SK-N-SH (cell line): ENCODE results near the gene SCYGR7. TPM values are rescaled to one million over a fixed set of nuclear protein-coding genes. Genes with fewer than 3 reads are reported as not detected.
"Not testable (repeated sequence)": the region's sequence is repeated elsewhere in the genome, so short reads cannot be mapped to it uniquely, and the experiment has no call there.

Source experiments
- CTCF ChIA-PET: fragments of 300-600, 350-600 bp; formaldehyde crosslinking; extraction: SDS; loops from one replicate; lab custom pipeline; 2021; lab: Yijun Ruan, JAX
- POLR2A ChIA-PET: fragments of 350-600 bp; sonication (Branson Sonifier 250); formaldehyde crosslinking; extraction: SDS; loops from one replicate; lab custom pipeline; 2020; ENCODE audit warnings: antibody characterized with exemption, inconsistent platforms; lab: Yijun Ruan, JAX
- DNase-seq: peaks from one replicate; pipeline ENCODE4 v3.0.0; 2012
- H2AFZ ChIP-seq: fragments of 200-600 bp; sonication (generic); 2 replicates; pipeline ENCODE4 v1.8.1; 2016; ENCODE audit warnings: antibody characterized with exemption, mild to moderate bottlenecking, low read depth
- H3F3A ChIP-seq: fragments of 200-600 bp; sonication (generic); replicated peaks from 2 replicates; pipeline ENCODE3; 2016; ENCODE audit warnings: antibody characterized with exemption, mild to moderate bottlenecking; ENCODE audit not compliant: insufficient read depth
- H3K27ac ChIP-seq, 2 experiments: fragments of 200-500 bp in 1 of 2; fragments of 200-600 bp in 1 of 2; sonication (Bioruptor generic) in 1 of 2; sonication (generic), shearing (Covaris generic) in 1 of 2; 2 replicates each; pipeline versions ENCODE4 v1.5.1 to v1.6.1; 2014 to 2016; ENCODE audit warnings: low read depth in 2 of 2, inconsistent platforms in 1 of 2, low read length in 1 of 2, mild to moderate bottlenecking in 1 of 2, mixed read lengths in 1 of 2
- H3K27me3 ChIP-seq: fragments of 200-600 bp; sonication (generic), shearing (Covaris generic); 2 replicates; pipeline ENCODE4 v1.6.1; 2016; ENCODE audit warnings: mixed run types; ENCODE audit not compliant: insufficient read depth
- H3K36me3 ChIP-seq, 2 experiments: fragments of 200-500 bp in 1 of 2; fragments of 200-600 bp in 1 of 2; sonication (Bioruptor generic) in 1 of 2; sonication (generic) in 1 of 2; replicated peaks in 1 of 2; 2 replicates each; pipeline versions ENCODE3 to v1.5.1; 2014 to 2016; ENCODE audit warnings: low read length in 1 of 2, mild to moderate bottlenecking in 1 of 2; ENCODE audit not compliant: insufficient read depth in 2 of 2, control insufficient read depth in 1 of 2
- H3K4me1 ChIP-seq, 2 experiments: fragments of 200-500 bp in 1 of 2; fragments of 200-600 bp in 1 of 2; sonication (Bioruptor generic) in 1 of 2; sonication (generic), shearing (Covaris generic) in 1 of 2; 2 replicates each; pipeline versions ENCODE4 v1.5.1 to v1.6.1; 2014 to 2016; ENCODE audit warnings: low read depth in 1 of 2, low read length in 1 of 2, mixed run types in 1 of 2; ENCODE audit not compliant: insufficient read depth in 2 of 2, control insufficient read depth in 1 of 2
- H3K4me2 ChIP-seq: fragments of 200-600 bp; sonication (generic), shearing (Covaris generic); 2 replicates; pipeline ENCODE4 v1.6.1; 2017; ENCODE audit warnings: mixed run types
- H3K4me3 ChIP-seq, 2 experiments: fragments of 200-500 bp in 1 of 2; fragments of 200-600 bp in 1 of 2; sonication (Bioruptor generic) in 1 of 2; sonication (generic), shearing (Covaris generic) in 1 of 2; 2 replicates each; pipeline versions ENCODE4 v1.5.1 to v1.8.1; 2014 to 2016; ENCODE audit warnings: low read depth in 2 of 2, inconsistent platforms in 1 of 2, low read length in 1 of 2, mild to moderate bottlenecking in 1 of 2, mixed read lengths in 1 of 2, moderate library complexity in 1 of 2
- H3K79me2 ChIP-seq: fragments of 200-600 bp; sonication (generic); 2 replicates; pipeline ENCODE4 v1.8.1; 2017; ENCODE audit warnings: mild to moderate bottlenecking; ENCODE audit not compliant: insufficient read depth
- H3K9ac ChIP-seq: fragments of 200-600 bp; sonication (generic); 2 replicates; pipeline ENCODE4 v1.6.1; 2017; ENCODE audit warnings: mixed run types
- H3K9me2 ChIP-seq: fragments of 200-600 bp; sonication (generic); 2 replicates; pipeline ENCODE4 v1.6.1; 2017; ENCODE audit warnings: mixed run types
- H3K9me3 ChIP-seq: fragments of 200-600 bp; sonication (generic); 2 replicates; pipeline ENCODE4 v1.6.1; 2017; ENCODE audit warnings: mixed run types, mild to moderate bottlenecking, moderate library complexity
- H4K20me1 ChIP-seq: fragments of 200-600 bp; sonication (generic); 2 replicates; pipeline ENCODE4 v1.6.1; 2017; ENCODE audit warnings: mild to moderate bottlenecking, mixed run types; ENCODE audit not compliant: insufficient read depth
- CHD2 ChIP-seq: fragments of 150-350 bp; IDR thresholded peaks from 2 replicates; pipeline ENCODE4 v1.6.1; 2018; ENCODE audit warnings: low read length; ENCODE audit not compliant: partially characterized antibody
- ELF1 ChIP-seq: IDR thresholded peaks from 2 replicates; pipeline ENCODE4 v1.4.0; 2012
- EP300 ChIP-seq, 2 experiments: IDR thresholded peaks; 2 replicates each; pipeline versions ENCODE4 v1.4.0 to v1.6.1; 2012; ENCODE audit warnings: borderline replicate concordance in 1 of 2, low read depth in 1 of 2, low read length in 1 of 2
- EZH2phosphoT487 ChIP-seq: fragments of 200-600 bp; sonication (generic); IDR thresholded peaks from 2 replicates; pipeline ENCODE4 v1.6.1; 2017; ENCODE audit warnings: low read depth, mixed run types, mild to moderate bottlenecking, antibody characterized with exemption, moderate library complexity, borderline replicate concordance
- FOSL2 ChIP-seq: IDR thresholded peaks from 2 replicates; pipeline ENCODE4 v1.4.0; 2012; ENCODE audit warnings: low read depth, mild to moderate bottlenecking, moderate library complexity, borderline replicate concordance
- GATA2 ChIP-seq: sonication (generic); formaldehyde crosslinking; IDR thresholded peaks from 2 replicates; pipeline ENCODE4 v1.5.0; 2020; ENCODE audit warnings: mild to moderate bottlenecking, missing genetic modification reagents
- NRF1 ChIP-seq: IDR thresholded peaks from 2 replicates; pipeline ENCODE4 v1.6.1; 2012; ENCODE audit warnings: low read depth, mild to moderate bottlenecking, low read length
- RCOR1 ChIP-seq: fragments of 150-350 bp; IDR thresholded peaks from 2 replicates; pipeline ENCODE4 v1.6.1; 2017; ENCODE audit warnings: antibody characterized with exemption, low read length
- TAF1 ChIP-seq: IDR thresholded peaks from 2 replicates; pipeline ENCODE4 v1.6.1; 2012; ENCODE audit warnings: low read depth, mild to moderate bottlenecking, low read length, moderate library complexity, borderline replicate concordance
- YY1 ChIP-seq: IDR thresholded peaks from 2 replicates; pipeline ENCODE4 v1.4.0; 2012; ENCODE audit warnings: low read depth, mild to moderate bottlenecking
- WGBS: methylation state at CpG from one replicate; pipeline ENCODE4 v1.1.6; 2017; ENCODE audit warnings: low lambda C conversion rate; 5-methylcytosine and 5-hydroxymethylcytosine counted together
- polyA plus RNA-seq, 3 experiments: library from polyadenylated mRNA; depleted of rRNA; stranded (reverse); fragments of >200 nt; gene quantifications; 2 replicates each; pipeline ENCODE4 v1.2.3, GENCODE V29; 2012
- TF ChIP-seq, protein P1 (sequence below): fragments of 200-600 bp; sonication (generic); IDR thresholded peaks from 2 replicates; pipeline ENCODE4 v1.6.1; 2017; ENCODE audit warnings: antibody characterized with exemption, mild to moderate bottlenecking, moderate library complexity
- TF ChIP-seq, protein P2 (sequence below): fragments of 150-350 bp; IDR thresholded peaks from 2 replicates; pipeline ENCODE4 v1.6.1; 2017; ENCODE audit warnings: antibody characterized with exemption, low read length, low read depth, borderline replicate concordance
- TF ChIP-seq, protein P3 (sequence below): IDR thresholded peaks from 2 replicates; pipeline ENCODE4 v1.4.0; 2012; ENCODE audit warnings: low read depth, borderline replicate concordance
- TF ChIP-seq, protein P4 (sequence below): fragments of 150-350 bp; IDR thresholded peaks from 2 replicates; pipeline ENCODE4 v1.6.1; 2016; ENCODE audit warnings: mild to moderate bottlenecking, low read depth, low read length
- TF ChIP-seq, protein P5 (sequence below): IDR thresholded peaks from 2 replicates; pipeline ENCODE4 v1.4.0; 2012; ENCODE audit warnings: low read depth

Gene SCYGR7
- polyA plus RNA-seq, 1 of the 3 experiments (the other 2 are of a cell fraction), result not detected

DNA sequence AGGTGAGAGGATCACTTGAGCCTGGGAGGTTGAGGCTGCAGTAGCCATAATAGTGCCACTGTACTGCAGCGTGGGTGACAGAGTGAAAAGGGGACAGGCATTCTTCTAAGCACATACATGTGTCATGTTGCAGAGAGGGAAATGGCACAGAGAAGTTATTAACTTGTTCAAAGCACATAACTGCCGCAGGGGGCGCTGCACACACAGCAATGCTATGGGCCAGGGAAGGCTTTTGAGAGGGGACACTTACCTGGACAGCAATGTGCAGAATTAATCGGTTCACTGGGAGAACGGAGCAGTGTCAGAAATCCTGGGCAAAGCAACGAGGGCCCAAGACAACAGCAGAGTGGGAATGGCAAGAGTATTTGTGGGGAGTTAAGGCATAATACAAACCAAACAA, 19.9 kb downstream of the SCYGR7 start:
- Histone ChIP-seq H3K9ac (no peak overlapping the region), H3F3A (no peaks in the 10 kb centered on the region), H2AFZ (no peak overlapping the region), H3K4me2 (no peak overlapping the region), H3K4me3 (no peak overlapping the region), H3K27ac (no peak overlapping the region), H3K36me3 (no peaks in the 10 kb centered on the region), H3K79me2 (no peaks in the 10 kb centered on the region), H3K9me3 (no peaks in the 10 kb centered on the region), H3K27me3 (no peaks in the 10 kb centered on the region; the same call in 1 of the 2 replicates), H3K9me2 (no peaks in the 10 kb centered on the region), H4K20me1 (no peaks in the 10 kb centered on the region), H3K4me1 (no peaks in the 10 kb centered on the region)
- no peak for DNase-seq
- no peak for TF ChIP-seq ELF1
- no peak for TF ChIP-seq TAF1
- TF ChIP-seq, protein P1, sequence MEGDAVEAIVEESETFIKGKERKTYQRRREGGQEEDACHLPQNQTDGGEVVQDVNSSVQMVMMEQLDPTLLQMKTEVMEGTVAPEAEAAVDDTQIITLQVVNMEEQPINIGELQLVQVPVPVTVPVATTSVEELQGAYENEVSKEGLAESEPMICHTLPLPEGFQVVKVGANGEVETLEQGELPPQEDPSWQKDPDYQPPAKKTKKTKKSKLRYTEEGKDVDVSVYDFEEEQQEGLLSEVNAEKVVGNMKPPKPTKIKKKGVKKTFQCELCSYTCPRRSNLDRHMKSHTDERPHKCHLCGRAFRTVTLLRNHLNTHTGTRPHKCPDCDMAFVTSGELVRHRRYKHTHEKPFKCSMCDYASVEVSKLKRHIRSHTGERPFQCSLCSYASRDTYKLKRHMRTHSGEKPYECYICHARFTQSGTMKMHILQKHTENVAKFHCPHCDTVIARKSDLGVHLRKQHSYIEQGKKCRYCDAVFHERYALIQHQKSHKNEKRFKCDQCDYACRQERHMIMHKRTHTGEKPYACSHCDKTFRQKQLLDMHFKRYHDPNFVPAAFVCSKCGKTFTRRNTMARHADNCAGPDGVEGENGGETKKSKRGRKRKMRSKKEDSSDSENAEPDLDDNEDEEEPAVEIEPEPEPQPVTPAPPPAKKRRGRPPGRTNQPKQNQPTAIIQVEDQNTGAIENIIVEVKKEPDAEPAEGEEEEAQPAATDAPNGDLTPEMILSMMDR, result no peak; the same call in 1 of the 2 replicates
- TF ChIP-seq EP300 (IDR thresholded peaks at IDR 0.05; ENCODE audit: borderline replicate concordance in 1 of 2, low read depth in 1 of 2, low read length in 1 of 2), result no peak
- no peak for TF ChIP-seq CHD2
- TF ChIP-seq, protein P2, sequence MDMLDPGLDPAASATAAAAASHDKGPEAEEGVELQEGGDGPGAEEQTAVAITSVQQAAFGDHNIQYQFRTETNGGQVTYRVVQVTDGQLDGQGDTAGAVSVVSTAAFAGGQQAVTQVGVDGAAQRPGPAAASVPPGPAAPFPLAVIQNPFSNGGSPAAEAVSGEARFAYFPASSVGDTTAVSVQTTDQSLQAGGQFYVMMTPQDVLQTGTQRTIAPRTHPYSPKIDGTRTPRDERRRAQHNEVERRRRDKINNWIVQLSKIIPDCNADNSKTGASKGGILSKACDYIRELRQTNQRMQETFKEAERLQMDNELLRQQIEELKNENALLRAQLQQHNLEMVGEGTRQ, result no peak
- TF ChIP-seq EZH2phosphoT487, result no peak
- no peak for TF ChIP-seq NRF1
- TF ChIP-seq RCOR1, result no peak
- TF ChIP-seq FOSL2, result no peak
- no peak for TF ChIP-seq GATA2 (CRISPR knock-in tag)
- TF ChIP-seq, protein P3, sequence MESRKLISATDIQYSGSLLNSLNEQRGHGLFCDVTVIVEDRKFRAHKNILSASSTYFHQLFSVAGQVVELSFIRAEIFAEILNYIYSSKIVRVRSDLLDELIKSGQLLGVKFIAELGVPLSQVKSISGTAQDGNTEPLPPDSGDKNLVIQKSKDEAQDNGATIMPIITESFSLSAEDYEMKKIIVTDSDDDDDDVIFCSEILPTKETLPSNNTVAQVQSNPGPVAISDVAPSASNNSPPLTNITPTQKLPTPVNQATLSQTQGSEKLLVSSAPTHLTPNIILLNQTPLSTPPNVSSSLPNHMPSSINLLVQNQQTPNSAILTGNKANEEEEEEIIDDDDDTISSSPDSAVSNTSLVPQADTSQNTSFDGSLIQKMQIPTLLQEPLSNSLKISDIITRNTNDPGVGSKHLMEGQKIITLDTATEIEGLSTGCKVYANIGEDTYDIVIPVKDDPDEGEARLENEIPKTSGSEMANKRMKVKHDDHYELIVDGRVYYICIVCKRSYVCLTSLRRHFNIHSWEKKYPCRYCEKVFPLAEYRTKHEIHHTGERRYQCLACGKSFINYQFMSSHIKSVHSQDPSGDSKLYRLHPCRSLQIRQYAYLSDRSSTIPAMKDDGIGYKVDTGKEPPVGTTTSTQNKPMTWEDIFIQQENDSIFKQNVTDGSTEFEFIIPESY, result no peak
- no peak for TF ChIP-seq YY1
- TF ChIP-seq, protein P4, sequence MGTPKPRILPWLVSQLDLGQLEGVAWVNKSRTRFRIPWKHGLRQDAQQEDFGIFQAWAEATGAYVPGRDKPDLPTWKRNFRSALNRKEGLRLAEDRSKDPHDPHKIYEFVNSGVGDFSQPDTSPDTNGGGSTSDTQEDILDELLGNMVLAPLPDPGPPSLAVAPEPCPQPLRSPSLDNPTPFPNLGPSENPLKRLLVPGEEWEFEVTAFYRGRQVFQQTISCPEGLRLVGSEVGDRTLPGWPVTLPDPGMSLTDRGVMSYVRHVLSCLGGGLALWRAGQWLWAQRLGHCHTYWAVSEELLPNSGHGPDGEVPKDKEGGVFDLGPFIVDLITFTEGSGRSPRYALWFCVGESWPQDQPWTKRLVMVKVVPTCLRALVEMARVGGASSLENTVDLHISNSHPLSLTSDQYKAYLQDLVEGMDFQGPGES, result no peak
- TF ChIP-seq, protein P5, sequence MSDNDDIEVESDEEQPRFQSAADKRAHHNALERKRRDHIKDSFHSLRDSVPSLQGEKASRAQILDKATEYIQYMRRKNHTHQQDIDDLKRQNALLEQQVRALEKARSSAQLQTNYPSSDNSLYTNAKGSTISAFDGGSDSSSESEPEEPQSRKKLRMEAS, result no peak
- POLR2A ChIA-PET, result no interaction called here
- WGBS, result 51% methylated on average over 6 of the region's 6 CpGs
- CTCF ChIA-PET, result no interaction called here

DNA sequence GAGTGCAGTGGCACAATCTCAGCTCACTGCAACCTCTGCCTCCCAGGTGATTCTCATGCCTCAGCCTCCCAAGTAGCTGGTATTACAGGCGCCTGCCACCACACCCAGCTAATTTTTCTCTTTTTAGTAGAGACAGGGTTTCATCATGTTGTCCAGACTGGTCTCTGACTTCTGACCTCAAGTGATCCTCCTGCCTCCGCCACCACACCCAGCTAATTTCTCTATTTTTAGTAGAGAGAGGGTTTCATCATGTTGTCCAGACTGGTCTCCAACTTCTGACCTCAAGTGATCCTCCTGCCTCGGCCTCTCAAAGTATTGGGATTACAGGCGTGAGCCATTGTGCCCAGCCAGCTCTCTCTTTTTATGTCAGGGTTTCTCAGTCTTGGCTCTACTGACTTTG, 28.1 kb downstream of the SCYGR7 start:
- H3K4me2 ChIP-seq, POLR2A ChIA-PET, H3K27ac ChIP-seq, H3K4me3 ChIP-seq, H2AFZ ChIP-seq, H3K4me1 ChIP-seq, H3K79me2 ChIP-seq, H3K9me3 ChIP-seq, H3K9ac ChIP-seq, H3F3A ChIP-seq, H3K27me3 ChIP-seq, H3K36me3 ChIP-seq, H4K20me1 ChIP-seq, DNase-seq, H3K9me2 ChIP-seq: not testable (repeated sequence)
- CTCF ChIA-PET, result interaction anchor here (1.0 to 1.3 kb wide), 4 partner anchors 10 to 350 kb away, joined by 3 to 7 read pairs (median 4); no protein-coding TSS in a partner anchor
- 38% methylated on average over 4 of the region's 4 CpGs for WGBS
